HG03060 (cell line): Measurements from ENCODE around the gene FAAP100.
"Not testable (repeated sequence)": the region's sequence is repeated elsewhere in the genome, so short reads cannot be mapped to it uniquely, and the experiment has no call there.

Experiments
- ATAC-seq: cut with Tn5 transposase; IDR thresholded peaks from one replicate; pipeline ENCODE4 v1.9.1; 2021; ENCODE audit warnings: low read depth, moderate number of reproducible peaks; ENCODE audit not compliant: unreplicated experiment

The FAAP100 gene

DNA sequence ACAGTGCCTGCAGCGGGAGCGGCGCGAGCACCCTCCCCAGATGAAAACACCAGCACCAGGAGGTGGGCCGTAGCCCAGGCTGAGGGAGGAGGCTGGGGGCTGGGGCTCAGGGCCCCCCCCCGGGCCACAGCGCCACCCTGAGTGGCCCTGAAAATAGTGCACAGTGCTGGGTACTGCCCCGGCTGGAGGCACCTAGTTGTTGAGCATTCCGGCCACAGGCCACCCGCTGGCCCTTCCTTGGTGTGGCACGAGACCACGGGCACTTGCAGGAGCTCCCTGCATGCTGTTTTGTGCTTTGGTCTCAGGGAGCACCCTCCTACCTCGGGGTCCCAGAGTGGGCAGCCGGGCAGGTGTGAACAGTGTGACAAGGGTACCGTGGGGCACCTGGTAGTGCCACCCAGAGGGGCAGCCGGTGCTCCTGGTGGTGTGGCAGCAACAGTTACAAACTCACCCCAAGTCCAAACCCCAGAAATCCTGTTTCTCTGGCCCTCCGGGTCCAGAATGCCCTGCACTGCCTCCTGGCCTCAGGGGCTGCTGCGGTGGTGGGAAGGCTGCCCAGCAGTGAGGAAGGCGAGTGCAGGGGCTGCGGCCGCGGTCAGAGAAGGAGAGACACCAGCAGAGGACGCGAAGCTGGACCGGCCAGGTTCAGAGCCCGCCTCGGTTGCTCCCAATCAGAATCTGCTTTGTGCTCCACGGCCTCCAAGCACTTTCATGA, 12.0 kb downstream of the FAAP100 start:
- ATAC-seq = no peak

DNA sequence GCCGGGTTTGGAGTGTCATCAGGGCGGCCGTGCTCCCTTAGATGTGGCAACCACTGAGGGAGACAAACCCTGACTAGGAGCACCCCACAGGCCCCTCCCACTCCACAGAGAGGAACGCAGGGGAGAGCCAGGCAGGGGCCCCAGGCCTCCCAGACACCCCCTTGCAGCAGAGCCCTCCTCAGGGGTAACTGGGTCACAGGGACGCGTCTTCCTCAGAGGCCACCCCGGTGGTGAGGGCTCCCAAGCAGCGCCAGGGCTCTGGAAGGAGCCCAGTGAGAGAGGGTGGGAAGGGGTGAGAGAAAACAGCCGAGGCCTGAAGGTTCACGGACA, 12.6 kb downstream of the FAAP100 start:
- no peak for ATAC-seq

DNA sequence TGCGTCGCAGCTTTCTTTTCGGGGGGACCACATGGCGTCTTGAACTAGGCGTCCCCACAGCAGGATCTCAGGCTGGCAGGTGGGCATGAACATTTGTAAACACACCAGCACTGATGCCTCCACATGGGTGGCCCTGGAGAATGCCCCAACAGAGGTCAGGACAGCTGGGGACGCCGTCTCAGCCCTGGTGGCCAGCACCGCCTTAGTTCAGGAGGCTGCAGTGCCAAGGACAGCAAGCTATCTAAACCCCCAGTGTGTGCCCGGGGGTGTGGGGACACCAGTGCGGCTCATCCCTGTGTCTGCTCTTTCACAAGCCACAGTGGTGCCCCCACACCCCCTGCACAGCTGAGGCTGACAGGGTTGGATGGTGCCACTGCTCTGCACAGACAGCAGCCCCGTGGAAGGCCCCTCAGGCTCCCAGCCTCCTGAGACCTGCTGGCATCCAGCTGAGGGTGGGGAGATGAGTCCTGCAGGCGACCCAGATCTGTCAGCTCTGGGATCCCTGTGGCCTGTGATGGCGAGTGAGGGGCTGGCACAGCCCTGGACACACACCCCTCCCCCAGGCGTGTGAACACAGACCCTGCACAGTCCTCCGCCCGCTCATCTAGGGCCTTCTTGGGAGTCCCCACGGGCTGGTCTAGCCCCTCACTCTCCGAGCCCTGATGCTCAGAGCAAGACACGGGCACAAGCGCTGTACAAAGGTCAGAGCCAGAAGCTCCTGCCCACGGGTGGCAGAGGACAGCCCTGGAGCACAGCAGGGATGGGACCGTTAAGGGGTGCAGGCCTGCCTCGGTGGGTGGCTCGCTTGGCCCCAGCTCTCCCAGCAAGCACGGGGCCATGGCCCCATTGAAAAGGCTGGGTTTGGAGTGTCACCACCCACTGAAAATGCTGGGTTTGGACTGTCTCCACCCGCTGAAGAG, 13.2 kb downstream of the FAAP100 start:
- ATAC-seq = no peak

DNA sequence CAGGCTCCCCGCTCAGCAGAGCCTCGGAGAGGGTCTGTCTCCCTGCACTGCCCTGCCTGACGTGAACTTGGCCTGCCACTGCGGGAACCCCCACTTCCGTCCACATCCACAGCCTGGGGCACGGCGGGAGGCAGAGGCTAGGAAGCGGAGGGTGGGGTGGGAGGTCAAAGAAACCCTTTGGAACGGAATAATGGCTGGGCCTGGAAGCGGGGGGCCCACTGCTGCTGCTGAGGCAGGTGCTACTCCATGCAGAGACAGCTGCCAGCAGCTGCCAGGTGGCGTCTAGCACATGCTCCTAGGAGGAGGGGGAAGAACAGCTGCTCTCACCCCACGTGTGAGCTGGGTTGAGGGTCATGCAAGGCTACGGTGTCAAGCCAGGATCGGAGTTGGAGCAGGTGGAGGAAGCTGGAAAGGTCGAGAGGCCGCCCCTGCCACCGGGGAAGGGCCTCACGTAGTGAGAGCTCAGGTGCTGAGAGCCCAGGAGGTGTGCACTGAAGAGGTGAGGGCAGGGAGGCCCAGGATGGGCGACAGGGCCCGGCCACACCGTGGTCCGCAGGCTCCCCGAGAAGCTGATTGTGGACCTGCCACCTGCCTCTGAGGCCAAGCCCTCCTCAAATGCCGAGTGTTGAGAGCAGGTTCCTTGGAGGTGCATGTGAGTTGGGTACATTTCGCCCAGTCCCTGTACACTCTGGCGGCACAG, 14.1 kb downstream of the FAAP100 start:
- no peak for ATAC-seq

DNA sequence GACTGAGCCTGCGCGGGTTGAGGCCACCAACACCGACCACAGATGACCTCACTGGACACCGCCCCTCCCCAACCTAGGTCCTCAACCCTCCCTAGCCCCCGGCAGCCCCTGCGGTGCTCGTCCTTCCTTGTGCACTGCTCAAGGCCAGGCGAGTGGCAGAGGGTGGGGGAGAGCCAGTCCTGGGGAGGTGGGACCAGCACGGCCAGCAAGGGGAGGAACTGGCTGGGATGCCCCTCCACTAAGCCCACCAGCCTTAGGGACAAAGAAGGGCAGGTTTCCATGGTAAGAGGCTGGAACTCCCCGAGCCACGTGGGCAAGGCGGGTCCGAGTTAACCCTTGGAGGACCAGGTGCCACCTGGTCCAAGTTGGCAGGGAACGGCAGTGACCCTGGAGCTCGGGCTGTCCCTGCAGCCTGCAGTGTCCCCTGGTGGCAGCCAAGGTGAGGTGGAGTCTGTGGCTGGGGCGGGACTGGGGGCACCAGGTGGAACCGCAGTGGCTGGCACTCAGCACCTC, 14.8 kb downstream of the FAAP100 start:
- no peak for ATAC-seq

DNA sequence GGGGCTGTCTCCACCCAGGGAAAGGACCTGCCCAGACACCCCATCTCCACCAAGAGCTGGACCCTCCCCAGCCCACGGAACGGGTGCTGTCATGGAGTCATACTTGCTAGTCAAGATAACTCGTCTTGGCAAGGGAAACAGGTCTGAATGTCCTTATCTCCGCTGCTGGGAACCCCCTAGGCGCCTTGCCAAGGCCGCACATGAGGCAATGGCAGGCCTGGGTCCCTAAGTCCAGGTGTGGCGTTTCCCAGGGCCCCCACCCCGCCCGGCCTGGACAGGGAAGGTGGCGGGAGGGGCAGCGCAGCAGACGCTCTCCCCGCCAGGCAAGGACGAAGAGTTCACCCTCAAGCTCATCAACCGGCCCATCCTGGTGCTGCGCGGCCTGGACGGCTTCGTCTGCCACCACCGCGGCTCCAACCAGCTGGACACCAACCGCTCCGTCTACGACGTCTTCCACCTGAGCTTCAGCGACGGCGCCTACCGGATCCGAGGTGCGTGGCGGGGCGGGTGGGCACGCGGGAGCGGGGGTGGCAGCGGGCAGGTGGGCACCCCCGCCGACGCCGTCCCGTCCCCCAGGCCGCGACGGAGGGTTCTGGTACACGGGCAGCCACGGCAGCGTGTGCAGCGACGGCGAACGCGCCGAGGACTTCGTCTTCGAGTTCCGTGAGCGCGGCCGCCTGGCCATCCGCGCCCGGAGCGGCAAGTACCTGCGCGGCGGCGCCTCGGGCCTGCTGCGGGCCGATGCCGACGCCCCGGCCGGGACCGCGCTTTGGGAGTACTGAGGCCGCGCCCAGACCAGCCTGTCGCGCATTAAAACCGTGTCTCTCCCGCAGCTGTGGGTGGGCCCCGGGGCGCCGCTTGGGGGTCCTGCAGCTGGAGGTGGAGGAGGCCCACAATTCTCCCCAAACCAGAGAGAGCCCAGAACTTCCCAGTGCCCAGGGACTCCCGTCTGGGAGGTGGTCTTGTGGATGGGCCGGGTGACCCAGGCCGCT, 15.6 kb downstream of the FAAP100 start:
- no peak for ATAC-seq

DNA sequence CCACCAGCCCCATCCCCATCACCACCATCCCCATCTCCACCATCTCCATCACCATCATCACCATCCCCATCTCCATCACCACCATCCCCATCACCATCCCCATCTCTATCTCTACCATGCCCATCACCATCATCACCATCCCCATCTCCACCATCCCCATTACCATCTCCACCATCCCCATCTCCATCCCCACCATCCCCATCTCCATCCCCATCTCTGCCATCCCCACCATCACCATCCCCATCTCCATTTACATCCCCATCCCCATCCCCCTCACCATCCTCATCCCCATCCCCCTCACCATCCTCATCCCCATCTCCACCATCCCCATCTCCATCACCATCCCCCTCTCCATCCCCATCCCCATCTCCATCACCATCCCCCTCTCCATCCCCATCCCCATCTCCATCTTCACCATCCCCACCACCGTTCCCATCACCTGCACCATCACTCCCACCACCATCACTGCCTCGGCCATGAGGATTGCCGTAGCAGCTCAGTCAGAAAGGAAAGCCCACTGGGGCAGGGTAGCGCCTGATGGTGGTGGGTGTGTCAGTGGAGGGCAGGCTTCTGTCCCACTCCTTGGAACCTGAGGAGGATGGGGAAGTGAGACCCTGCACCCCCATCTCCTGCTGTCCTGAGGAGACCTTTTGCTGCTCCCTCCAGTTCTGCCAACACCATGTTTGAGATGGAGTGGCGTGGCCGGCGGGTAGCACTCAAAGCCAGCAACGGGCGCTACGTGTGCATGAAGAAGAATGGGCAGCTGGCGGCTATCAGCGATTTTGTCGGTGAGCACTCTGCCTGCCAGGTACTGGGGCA, 16.5 kb downstream of the FAAP100 start:
- no peak for ATAC-seq

DNA sequence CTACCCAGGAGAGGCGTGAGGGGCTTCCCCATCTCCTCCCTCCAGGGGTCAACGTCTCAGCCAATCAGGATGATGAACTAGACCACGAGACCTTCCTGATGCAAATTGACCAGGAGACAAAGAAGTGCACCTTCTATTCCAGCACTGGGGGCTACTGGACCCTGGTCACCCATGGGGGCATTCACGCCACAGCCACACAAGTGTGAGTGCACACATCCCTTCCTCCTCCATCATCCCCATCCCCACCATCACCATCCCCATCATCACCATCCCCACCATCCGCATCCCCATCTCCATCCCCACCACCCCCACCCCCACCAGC, 17.2 kb downstream of the FAAP100 start:
- no peak for ATAC-seq

DNA sequence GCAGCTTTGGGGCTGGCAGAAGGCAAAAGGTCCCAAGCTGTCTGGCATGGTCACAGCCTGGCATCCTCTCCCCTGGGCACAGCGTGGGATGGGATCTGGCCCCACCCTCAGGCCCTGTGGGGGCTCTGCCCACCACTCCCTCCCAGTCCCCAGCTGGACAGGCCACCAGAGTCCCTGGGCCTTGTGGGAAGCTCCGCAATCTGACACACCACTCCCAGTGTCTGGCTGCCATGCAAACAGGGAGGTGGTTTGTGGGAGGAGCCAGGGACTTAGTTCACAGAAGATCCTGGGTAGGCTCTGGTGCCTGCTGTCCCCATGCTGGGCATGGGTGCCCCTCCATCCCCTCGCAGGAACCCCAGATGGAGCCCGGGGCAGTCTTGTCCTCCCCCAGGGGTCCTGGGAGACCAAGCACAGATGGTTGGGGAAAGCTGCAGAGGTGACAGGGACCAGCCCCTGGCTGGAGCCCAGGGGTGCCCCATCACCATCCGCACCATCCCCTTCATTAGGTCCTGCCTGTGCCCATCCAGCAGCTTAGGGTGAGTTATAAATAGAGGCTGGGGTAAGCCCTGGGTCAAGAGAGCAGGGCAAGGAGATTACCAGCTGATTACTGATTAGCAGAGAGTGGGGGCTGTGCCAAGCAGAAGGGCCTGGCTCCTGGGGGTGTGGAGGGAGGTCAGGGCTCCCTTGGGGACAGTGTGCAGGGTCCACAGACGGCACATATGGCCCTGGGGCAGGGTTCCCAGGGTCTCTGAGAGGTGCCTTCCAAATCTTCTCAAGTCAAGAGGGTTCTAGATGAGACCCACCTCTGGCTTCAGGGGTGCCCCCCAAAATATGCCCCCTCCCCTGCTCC, 17.8 kb downstream of the FAAP100 start:
- no peak for ATAC-seq

DNA sequence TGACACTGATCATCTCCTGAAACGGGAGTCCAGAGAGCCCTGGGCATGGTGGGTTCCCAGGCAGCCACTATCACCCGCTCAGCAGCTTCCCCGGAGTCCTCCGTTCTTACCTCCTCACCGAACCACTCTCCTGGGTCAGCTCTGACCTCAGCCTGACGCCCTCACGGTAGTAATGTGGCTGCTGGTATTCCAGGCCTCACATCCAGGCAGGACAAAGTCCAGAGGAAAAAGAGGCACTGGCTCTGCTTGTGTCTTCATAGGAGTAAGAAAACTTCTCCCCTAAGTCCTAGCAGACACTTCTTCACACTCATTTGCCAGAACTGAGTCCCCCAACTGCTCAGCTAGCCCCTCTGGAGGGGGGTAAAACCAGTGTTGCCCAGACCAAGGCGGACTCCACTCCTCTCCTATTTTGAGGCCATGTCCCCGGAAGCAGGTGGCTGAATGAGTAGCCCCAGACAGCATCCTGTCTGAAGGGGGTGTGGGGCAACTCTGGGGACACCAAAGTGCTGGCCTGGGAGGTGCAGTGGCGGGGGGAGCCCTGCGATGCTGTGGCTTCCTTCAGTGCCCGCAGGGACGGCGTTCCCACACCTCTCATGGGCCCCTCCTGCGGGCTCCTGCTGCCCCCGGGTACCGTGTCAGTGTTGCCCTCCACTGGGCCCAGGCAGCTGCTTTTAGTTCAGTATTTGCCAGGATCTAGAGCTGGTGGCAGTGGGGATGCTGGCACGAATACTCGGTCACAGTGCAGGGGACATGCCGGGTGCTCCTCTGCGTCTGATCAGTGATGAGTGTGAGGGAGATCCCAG, 18.6 kb downstream of the FAAP100 start:
- no peak for ATAC-seq

DNA sequence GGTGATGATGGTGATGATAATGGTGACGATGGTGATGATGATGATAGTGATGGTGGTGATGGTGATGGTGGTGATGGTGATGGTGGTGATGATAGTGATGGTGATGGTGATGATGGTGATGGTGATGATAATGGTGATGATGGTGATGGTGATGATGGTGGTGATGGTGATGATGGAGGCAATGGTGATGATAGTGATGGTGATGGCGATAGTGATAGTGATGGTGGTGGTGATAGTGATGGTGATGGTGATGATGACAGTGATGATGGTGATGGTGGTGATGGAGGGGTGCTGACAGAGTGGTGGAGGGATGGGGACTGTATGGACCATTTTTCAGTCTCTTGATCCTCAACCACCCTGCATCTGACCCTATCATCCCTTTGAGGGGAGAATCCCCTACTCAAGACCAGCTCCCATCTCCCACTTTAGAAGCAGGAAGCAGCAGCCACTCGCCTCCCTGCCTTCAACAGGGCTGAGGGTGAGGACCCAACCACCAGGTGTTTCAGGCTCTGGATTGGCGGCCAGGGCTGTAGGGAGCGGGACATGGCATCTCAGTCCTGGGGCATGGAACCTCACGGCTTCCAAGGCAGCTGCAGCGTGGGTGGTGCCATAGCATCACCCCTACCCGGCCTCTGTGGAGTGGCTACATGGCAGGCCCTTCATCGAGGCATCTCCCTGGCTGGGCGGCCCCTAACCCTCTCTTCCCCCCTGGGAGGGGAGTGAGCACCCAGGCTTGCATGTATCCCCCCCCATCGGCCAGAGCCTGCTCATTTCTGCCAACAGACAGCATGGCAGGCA, 19.5 kb downstream of the FAAP100 start:
- no peak for ATAC-seq

DNA sequence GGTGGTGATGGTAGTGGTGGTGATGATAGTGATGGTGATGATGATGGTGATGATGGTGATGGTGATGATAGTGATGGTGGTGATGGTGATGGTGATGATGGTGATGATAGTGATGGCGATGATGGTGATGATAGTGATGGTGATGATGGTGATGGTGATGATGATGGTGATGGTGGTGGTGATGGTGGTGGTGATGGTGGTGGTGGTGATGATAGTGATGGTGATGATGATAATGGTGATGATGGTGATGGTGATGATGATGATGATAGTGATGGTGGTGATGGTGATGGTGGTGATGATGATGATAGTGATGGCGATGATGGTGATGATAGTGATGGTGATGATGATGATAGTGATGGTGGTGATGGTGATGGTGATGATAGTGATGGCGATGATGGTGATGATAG, 20.2 kb downstream of the FAAP100 start:
- ATAC-seq = not testable (repeated sequence)

DNA sequence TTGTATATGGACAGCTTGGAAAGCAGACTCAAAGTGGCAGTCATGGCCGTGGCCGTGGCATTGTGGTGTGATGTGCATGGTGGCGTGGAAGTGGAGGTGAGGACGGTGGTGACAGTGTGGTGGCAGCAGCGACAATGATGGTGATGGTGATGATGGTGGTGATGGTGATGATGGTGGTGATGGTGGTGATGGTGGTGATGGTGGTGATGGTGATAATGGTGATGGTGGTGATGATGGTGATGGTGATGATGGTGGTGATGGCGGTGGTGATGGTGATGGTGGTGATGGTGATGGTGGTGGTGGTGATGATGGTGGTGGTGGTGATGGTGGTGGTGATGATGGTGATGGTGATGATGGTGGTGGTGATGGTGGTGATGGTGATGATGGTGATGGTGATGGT, 21.1 kb downstream of the FAAP100 start:
- ATAC-seq = not testable (repeated sequence)

DNA sequence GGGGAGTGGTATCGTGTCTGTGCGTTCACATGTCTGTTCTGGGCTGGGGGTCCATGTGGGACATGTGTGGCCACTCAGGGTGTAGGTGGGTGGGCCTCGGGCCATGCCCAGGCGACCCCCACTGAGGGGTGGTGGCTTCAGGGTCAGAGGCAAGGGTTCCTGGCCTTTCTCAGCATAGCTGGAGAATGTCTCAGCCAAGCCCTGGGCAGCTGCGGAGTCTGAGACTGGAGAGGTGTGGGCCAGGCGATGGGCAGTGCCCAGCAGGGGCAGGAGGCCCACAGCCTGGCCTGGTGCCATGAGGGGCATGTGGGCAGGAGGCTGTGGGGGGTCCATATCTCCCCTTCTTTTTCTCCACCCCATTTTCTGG, 22.7 kb downstream of the FAAP100 start:
- ATAC-seq = no peak

DNA sequence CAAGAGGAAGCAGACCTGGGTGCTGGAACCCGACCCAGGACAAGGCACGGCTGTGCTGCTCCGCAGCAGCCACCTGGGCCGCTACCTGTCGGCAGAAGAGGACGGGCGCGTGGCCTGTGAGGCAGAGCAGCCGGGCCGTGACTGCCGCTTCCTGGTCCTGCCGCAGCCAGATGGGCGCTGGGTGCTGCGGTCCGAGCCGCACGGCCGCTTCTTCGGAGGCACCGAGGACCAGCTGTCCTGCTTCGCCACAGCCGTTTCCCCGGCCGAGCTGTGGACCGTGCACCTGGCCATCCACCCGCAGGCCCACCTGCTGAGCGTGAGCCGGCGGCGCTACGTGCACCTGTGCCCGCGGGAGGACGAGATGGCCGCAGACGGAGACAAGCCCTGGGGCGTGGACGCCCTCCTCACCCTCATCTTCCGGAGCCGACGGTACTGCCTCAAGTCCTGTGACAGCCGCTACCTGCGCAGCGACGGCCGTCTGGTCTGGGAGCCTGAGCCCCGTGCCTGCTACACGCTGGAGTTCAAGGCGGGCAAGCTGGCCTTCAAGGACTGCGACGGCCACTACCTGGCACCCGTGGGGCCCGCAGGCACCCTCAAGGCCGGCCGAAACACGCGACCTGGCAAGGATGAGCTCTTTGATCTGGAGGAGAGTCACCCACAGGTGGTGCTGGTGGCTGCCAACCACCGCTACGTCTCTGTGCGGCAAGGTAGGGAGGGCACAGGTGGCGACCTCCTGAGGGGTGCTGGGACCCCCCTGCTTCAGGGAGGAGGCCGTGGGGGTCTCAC, 23.3 kb downstream of the FAAP100 start:
- no peak for ATAC-seq

DNA sequence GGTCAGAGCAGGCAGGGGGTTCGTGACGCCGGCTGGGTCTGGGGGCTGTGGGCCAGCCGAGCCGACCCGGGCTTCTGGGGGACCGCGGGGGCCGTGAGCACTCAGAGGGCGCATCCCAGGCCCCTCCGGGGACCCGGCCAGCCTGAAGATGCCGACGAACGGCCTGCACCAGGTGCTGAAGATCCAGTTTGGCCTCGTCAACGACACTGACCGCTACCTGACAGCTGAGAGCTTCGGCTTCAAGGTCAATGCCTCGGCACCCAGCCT, 23.8 kb downstream of the FAAP100 start:
- no peak for ATAC-seq
